GM21576 (cell line): ENCODE data around the gene TACC2.
"Not testable (repeated sequence)": the region's sequence is repeated elsewhere in the genome, so short reads cannot be mapped to it uniquely, and the experiment has no call there.

ENCODE experiments used
- ATAC-seq: cut with Tn5 transposase; IDR thresholded peaks from one replicate; pipeline ENCODE4 v1.9.1; 2021; ENCODE audit warnings: mild to moderate bottlenecking, moderate library complexity; ENCODE audit not compliant: unreplicated experiment

TACC2 gene

DNA sequence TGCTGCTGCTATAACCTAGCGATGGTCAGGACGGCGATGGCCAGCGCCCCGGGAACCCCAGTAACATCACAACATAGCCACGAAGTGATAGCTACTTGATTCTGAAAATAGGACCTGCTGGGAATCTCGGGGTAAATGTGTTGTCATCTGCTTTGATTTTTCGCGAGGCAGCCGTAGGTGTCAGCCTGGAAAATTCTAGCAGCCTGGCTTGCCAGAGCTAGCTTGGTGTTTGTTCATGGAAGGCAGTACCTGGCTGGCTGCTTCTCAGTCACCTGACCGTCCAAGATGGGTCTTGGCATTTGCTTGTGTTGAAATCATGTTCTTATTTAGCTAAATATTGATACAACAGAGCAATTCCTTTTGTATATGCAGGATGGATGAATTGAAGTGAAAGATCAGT lies 199.7 kb downstream of the TACC2 start:
- no peak for ATAC-seq

DNA sequence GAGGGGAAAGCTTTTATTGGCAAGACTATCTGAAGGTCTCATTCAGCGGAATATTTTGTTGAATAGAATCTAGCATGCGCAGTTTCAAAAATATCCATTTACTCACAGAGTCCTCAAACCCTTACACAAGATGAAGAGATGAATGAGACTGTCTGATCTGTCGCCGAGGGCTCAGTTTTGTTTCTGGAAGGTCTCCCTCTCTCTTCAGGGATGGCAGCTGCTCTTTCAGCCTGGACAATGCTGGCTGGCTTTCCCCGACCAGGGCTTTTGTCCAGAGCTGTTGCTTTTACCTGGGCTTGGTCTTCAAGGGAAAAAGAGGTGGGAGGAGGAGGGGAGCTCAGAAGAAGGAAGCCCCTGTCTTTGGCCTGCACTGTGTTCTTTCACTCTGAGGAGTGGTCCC lies 200.2 kb downstream of the TACC2 start:
- ATAC-seq: no peak

DNA sequence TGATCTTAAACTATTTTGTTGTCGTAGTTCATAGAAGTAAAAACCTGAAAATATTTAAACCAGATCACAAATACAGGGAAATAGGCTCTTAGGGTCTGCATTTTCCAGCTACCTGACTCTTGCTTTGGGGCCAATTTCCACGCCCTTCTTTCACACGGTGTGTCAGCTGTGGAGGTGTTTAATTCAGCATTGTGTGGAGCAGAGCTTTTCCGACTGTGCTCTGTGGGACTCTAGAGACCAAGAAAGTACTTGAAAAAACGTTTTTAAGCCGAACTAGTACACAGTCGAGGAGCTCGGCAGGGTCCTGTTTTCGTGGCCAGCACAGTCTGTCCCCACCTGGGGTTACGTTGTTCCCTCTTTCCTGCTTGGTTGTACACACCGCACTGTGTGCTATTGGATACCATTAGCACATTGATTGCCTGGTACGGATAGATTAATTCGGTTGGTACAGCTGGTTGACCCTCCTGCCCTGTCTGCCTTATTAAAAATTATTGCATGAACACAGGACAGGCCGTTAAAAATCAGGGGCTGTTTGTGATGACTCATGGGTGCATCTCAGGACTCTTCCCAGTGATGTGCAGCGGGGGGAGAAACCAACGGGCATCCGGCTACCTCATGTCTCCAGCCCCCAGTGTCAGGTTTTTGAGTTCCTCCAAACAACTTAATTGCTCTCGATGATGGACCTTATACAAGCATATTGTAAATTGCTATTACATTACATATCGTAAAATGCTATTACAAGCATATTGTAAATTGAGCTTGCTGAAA lies 201.4 kb downstream of the TACC2 start:
- no peak for ATAC-seq

DNA sequence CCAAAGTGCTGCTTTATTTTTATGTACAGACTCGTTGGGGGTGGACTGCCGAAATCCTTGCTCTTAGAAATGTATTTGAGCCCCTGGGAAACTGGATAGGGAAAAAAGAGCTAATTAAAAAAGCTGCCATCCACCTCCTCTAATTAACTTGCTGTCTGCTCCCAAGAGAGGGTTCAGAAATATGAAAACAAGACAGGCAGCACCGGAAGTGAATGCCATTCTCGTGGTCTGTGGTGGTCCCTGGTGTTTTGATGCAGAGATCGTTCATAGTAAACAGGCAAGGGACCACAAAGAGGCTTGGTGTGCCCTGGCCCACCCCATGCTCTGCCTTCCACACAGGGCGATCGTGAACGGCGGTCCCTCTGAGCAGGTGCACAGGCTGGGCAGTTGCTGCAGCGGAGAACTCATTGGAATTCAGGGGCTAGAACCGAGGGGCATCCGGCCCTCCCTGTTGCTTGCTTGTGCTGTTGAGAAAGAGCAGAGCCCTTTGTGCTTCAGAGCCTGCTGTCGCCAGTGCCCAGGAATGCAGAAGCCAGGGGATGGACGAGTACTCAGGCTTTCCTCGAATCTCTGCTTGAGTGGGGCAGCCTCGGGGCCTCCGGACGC lies 203.1 kb downstream of the TACC2 start:
- no peak for ATAC-seq

DNA sequence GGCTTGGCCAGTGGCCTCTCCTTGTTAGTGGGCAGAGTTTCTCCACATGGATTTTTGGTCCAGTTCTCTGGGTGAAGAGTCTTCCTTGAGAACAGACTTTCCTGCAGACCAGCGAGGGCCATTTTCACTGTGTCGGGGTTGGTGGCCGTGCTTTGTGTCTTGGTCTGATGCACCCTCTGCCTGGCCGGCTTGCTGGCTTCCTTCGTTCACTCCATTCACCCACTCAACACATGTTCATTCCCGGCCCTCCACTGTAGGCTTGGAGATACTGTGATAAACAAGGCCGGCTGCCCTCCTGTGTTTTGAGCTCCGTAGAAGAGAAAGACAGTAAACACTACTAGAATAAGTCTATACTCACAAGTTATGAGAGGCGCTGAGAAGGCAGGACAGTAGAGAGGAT lies 205.3 kb downstream of the TACC2 start:
- no peak for ATAC-seq

DNA sequence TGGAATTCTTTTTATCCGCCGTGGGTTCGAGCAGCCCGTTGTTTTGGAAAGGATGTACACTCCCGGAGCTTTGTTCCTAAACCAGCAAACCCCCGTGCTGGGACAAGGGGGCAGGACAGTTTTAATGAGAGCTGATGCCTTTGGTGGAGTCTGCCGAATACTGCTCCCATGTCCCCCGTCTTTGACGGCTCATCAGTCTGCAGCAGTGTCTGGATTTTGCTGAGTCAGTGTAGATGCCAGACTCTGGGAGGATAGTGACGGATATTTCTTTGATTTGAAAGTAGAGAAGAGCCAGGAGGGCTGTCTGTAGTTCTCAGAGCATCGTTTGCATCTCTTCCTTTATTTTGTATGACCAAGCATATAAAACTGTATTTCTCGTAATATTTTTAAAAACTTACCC lies 207.3 kb downstream of the TACC2 start:
- no peak for ATAC-seq

DNA sequence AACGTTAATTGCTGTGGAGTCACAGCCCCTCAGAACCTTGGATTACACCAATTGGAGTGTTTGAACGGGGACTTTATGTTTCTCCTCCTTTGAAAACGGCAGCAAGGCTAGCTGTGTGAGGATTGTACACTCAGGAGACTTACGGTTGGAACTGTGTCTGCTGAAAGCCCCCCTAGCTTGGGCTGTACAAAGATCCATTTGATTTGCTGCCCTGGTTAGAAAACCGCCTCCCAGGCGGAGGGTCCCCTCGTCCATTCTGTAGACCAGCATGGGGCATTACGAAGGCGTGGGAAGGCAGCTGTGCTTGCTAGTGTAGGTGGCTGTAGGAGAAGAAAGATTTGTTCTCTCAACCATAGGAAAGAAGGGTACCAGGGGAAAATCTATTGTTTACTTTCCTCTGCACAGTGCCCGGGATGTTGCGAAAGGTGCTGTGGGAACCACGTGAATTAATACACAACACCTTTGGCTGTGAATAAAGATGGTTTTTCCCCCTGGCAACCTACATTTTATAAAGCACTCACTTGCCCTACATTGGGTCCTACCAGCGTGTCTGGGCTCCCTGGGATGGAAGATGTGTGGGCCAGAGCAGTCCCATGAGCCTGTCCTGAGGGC lies 208.8 kb downstream of the TACC2 start:
- no peak for ATAC-seq

DNA sequence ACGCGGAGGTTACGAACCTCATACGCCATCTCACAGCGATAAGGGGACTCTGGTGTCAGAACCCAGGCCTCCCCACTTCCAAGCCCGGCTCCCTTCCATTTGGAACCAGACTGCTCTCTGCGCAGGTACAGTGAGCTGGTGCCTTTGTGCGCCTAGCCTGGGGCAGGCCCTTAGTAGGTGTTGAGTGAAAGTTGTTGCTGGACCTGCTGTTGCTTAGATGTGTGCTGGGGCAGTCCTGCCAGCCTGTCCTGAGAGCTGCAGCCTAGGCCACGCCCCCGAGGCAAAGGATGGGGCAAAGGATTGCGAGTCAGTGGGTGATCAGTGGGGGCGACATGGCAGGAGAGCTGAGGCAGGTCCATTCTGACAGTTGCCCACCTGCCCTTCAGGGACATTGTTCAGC lies 209.7 kb downstream of the TACC2 start:
- ATAC-seq: no peak

DNA sequence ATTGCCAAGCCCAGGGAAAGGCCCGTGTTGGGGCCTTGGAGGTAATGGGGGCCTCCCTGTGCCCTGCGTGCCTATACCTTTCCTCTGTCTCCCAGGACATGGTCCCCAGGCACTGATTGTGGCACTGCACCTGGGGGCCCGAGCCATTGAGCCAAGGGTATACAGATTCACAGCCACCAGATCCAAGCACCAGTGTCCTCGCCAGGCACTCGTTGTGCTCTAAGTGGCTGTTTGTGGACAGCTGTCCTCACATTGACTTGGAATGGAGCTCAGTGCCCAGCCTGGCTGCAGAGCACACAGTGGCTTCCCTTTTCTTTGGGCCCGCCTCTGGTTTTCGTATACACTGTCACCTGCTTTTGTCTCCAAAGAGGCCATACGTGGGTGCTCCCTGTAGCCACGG lies 210.1 kb downstream of the TACC2 start:
- no peak for ATAC-seq

DNA sequence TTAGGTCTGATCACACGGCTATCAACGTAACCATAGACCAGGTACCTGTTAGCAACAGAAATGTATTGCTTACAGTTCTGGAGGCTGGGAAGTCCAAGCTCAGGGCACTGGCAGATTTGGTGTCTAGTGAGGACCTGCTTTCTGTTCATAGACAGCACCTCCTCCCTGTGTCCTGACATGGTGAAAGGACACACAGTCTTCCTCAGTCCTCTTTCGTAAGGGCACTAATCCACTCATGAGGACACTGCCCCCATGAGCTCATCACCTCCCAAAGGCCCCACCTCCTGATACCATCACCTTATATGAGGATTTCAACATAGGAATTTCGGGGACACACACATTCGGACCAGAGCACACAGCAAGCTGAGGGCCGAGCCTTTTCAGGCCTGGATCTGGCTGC lies 210.7 kb downstream of the TACC2 start:
- no peak for ATAC-seq

DNA sequence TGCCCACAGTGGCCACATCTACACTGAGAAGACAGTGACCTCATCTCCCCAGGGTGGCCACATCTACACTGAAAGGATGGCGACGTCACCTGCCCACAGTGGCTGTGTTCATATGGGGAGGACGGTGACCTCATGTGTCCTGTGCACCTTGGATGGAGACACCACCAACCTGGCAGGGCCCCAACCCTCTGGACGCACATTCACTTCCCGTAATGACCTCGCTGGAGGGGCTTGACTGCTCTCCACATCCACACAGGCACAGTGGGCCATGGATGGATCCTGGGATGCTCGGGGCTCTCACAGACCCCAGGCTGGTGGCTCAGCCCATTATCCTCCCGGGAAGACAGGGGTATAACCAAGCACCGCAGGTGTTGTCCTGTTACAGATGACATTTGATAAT lies 212.4 kb downstream of the TACC2 start:
- no peak for ATAC-seq

DNA sequence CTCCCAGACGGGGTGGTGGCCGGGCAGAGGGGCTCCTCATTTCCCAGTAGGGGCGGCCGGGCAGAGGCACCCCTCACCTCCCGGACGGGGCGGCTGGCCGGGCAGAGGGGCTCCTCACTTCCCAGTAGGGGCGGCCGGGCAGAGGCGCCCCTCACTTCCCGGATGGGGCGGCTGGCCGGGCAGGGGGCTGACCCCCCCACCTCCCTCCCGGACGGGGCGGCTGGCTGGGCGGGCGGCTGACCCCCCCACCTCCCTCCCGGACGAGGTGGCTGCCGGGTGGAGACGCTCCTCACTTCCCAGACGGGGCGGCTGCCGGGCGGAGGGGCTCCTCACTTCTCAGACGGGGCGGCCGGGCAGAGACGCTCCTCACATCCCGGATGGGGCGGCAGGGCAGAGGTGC lies 214.2 kb downstream of the TACC2 start:
- not testable (repeated sequence) for ATAC-seq

DNA sequence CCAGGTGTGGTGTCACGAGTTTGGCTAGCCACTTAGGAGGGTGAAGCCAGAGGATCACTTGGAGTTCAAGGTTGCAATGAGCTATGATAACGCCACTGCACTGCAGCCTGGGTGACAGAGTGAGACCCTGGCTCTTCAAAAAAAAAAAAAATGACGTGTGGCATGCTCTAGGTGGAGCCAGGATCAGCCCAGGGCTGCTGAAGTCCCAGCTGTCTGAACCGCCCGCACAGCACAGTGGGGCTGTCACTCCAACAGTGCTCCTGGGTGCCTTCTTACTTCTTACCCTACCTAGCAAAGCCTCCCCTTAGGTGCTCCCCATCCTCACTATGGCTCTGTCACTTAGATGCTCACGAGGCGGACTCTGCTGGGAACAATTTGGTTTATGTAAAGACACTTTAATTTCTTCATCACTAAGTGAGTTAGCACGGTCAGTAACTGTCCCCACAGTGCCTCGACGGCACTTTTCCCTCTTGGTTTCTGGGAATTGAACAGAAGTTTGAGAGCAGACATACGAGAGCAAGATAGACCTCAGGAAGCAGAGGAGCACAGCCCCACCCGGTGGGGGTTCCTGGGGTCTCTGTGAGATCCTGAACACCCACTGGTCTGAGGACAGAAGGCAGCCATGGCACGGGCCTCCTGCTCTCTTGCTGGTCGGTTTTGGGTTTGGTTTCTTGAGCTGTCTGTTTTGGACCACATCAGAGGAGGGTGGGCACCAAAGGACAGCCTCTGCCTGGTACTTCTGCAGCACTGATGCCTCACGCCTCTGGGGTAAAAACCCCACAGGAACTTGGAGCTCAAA lies 215.9 kb downstream of the TACC2 start:
- no peak for ATAC-seq

DNA sequence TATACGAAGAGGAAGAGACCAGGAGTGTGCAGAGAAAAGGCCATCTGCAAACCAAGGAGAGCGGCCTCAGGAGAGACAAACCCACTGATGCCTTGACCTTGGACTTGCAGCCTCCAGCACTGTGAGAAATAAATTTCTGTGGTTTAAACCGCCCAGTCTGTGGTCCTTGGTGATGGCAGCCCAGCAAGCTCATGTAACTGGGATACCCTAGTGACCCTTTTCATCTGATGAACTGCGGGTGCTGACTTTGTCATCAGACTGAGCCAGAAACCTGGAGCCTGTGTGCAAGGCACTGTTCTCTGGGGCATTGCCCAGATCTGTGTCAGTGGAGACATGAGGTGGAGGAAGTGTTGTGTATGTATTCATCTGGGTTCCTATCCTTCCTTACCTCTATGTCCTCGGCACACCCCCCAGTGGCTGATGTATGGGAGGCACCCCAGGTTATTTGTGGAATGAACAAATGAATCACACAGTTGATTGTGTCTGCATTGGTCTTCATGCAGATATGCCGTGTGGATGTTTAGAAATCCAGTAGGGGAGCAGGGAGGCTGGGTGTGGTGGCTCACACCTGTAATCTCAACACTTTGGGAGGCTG lies 217.6 kb downstream of the TACC2 start:
- ATAC-seq: no peak

DNA sequence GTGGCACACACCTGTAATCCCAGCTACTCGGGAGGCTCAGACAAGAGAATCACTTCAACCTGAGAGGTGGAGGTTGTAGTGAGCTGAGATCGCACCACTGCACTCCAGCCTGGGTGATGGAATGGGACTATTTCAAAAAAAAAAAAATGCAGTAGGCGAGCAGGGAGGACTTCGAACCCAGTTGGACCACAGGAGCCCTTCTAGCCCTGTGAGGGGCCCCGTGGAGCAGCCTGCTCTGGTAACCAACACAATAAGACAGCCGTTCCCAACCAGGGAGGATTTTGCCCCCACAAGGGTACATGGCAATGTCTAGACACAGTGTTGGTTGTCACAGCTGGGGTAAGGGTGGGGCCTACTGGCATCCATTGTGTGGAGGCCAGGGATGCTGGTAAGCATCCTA lies 218.2 kb downstream of the TACC2 start:
- ATAC-seq: no peak

DNA sequence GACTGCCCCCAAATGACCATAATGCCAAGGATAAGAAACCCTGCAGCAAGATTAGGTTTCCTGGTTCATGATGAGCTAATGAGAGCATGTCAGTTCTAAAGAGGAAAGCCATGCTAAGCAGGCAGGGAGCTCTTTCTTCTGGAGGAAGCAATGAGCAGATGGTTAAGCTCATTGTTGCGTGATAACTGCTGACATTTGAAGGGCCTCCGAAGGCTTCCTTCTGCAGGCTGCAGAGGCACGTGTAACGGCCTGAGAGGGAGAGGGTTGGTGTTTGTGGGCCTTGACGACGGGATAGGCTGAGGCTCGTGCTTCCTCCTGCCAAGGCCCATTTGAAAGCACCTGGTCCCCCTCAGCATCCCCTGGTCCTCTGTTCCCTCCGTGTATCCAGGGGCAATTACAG lies 218.6 kb downstream of the TACC2 start:
- ATAC-seq: no peak

DNA sequence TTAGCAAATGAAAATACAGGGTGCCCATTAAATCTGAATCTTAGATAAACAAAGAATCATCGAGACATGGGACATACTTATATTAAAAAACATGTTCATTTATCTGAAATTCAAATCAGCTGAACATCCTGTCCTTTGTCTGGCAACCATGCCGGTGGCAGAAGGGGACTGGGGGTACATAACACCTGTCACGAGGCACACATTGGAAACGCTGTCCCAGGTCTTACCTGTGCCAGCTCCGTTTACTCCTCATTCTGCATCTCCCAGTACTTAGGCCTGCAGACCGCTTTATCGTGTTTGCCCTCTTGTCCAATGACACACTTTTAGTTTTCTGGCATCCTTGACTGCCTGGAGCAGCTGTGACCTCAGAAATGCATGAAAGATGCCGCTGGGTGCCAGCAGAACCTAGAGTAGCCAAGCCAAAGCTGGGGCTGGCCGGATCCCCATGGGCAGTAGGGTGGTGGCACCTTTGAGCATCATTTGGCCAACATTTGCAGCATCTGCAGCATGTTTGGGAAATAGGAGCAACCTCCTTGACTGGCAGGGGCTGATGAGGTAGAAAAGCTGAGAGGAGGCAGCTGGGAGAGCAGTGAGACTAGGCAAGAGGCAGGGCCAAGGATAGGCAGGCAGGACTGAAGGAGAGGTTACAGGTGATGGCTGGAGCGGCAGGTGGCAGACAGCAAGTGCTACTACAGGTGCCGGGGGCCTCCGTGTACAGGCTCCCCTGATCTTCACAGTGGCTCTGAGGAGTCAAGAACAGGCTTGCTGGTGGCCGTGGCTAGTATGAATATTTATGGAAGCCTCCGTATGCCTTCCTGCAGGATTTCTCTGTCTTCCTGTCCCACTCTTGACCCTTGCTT lies 219.8 kb downstream of the TACC2 start:
- ATAC-seq: no peak

DNA sequence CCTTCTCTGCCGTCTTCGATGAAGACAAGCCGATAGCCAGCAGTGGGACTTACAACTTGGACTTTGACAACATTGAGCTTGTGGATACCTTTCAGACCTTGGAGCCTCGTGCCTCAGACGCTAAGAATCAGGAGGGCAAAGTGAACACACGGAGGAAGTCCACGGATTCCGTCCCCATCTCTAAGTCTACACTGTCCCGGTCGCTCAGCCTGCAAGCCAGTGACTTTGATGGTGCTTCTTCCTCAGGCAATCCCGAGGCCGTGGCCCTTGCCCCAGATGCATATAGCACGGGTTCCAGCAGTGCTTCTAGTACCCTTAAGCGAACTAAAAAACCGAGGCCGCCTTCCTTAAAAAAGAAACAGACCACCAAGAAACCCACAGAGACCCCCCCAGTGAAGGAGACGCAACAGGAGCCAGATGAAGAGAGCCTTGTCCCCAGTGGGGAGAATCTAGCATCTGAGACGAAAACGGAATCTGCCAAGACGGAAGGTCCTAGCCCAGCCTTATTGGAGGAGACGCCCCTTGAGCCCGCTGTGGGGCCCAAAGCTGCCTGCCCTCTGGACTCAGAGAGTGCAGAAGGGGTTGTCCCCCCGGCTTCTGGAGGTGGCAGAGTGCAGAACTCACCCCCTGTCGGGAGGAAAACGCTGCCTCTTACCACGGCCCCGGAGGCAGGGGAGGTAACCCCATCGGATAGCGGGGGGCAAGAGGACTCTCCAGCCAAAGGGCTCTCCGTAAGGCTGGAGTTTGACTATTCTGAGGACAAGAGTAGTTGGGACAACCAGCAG lies 221.7 kb downstream of the TACC2 start:
- no peak for ATAC-seq

DNA sequence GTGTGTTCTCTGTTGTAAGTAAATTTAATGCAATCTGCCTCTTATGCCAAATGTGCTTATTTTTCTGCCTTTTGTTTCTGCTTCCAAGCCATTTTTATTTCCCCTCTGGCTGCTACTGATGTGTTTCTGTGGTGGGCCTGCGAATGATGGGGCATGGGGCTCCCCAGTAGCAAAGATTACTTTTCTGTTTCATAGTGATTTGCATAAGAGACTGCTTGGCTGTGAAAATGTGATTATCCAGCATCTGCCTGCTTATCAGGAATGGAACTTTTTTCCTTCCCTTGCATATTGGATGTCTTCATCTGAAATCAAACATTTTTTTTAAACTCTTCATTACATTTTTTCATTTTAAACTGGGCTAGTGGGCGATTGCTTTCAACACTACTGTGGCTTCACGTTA lies 224.4 kb downstream of the TACC2 start:
- ATAC-seq: no peak

DNA sequence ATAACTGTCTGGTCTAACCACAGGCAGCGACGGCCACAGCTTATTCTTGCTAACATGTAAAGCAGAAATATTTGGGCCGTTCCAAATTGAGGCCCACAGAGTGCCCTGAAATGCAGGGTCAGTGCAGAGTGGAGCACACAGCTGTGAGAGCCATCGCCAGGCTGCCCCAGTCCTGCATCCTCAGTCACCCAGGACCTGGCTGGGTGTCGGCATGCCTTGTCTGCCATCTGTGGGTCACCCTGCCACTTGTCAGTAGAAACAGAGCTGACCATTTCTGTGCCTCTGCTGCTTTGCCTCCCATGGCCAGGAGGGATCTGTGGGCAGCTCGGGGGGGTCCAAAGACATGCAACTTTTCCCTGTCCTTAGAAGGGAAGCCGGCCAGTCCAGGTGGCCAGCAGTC lies 224.8 kb downstream of the TACC2 start:
- ATAC-seq: no peak
